Measurements from ENCODE around the gene INHBB. TPM values are rescaled to one million over a fixed set of nuclear protein-coding genes. Genes with fewer than 3 reads are reported as not detected.

The INHBB gene
- total and polyA plus RNA-seq, 12 donors, result 0.89 to 9.2 (median 3.5) TPM

DNA sequence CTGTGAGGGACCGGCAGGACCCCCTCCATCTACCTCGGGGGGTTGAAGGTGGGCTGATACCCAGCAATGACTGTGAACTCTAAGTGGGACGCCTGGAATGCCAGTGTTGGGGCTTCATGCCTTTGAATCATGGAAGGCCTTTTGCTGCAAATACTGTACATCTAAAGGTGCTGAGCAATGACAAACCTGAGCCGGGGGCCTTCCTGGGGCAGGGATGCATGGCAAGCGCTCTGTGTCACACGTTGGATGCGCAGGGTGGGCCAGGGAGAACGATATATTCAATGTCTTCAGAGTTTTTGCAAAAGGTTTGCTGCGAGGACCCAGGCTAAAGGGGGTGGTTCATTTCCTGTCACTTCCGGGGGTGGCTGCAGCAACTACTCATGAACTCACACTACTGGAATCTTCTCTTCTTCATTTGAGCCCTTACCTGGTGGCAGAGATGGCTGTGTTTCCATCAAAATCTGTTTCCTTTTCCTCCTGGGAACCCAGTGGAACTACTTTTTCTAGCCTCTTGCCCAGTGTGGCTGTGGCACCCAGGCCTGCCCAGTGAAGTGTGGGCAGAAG lies 24.1 kb upstream of the INHBB start:
- Histone ChIP-seq H3K4me3 (no peak overlapping the region), H3K4me1 (peaks cover 19 to 37% (median 28%) of the 10 kb centered on the region in 9 donors), H3K27me3 (peaks cover 0 to 23% (median 0%) of the 10 kb centered on the region in 7 donors), H3K36me3 (no peaks in the 10 kb centered on the region), H3K9me3 (no peaks in the 10 kb centered on the region), H3K27ac (no peak overlapping the region)
- ATAC-seq (no peak), DNase-seq (no peak)
- TF ChIP-seq, protein P1, sequence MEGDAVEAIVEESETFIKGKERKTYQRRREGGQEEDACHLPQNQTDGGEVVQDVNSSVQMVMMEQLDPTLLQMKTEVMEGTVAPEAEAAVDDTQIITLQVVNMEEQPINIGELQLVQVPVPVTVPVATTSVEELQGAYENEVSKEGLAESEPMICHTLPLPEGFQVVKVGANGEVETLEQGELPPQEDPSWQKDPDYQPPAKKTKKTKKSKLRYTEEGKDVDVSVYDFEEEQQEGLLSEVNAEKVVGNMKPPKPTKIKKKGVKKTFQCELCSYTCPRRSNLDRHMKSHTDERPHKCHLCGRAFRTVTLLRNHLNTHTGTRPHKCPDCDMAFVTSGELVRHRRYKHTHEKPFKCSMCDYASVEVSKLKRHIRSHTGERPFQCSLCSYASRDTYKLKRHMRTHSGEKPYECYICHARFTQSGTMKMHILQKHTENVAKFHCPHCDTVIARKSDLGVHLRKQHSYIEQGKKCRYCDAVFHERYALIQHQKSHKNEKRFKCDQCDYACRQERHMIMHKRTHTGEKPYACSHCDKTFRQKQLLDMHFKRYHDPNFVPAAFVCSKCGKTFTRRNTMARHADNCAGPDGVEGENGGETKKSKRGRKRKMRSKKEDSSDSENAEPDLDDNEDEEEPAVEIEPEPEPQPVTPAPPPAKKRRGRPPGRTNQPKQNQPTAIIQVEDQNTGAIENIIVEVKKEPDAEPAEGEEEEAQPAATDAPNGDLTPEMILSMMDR (IDR thresholded peaks at IDR 0.05), result no peak
- intact Hi-C loops (cut with DNase I), result no loop called here
- WGBS, 2 donors, result 90 to 92% methylated on average over 10 of the region's 10 CpGs

DNA sequence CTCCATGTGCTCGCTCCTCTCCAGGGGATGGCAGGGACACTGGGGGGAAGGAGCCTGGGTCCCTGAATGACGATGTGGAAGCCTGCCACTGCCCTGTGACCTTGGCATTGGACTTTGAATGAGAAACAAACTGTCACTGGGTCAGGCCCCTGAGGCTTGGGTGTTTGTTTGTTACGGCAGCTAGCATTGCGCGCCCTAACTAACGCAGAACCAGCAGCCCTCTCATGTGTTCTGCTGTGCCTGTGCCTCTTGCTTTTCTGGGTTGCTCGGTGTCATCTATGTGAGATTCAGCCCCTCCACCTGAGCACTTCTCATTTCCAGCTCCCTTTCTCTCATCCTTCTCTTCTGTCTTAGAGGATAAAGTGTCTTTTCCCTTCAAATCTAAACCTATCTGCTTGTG lies 23.6 kb upstream of the INHBB start:
- WGBS, 2 donors, result 96 to 97% methylated on average over 7 of the region's 7 CpGs
- intact Hi-C loops (cut with DNase I), result no loop called here
- Histone ChIP-seq H3K36me3 (no peaks in the 10 kb centered on the region), H3K9me3 (no peaks in the 10 kb centered on the region), H3K4me1 (peaks cover 19 to 37% (median 28%) of the 10 kb centered on the region in 9 donors), H3K4me3 (no peak overlapping the region), H3K27ac (no peak overlapping the region), H3K27me3 (peaks cover 0 to 23% (median 0%) of the 10 kb centered on the region in 7 donors)
- TF ChIP-seq, protein P1 (IDR thresholded peaks at IDR 0.05), result no peak
- no peak for DNase-seq
- no peak for ATAC-seq

DNA sequence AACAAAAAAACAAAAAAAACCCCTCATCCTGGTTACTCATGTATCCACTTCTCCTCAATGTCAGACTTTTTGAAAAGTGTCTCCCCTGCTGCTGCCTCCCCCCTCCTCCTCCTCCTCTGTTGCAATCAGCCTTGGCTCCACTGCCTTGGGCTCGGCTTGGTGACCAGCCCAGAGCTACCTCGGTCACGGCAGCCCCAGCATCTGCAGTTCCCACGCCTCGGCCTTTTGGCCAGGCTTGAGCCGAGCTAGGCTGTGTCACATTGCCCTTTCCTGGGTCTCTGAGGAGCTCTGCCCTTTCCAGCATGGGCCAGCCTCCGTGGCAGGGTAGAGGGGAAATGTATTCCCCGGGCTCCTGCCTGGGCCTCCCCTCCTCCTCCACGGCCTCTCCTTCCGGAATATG lies 22.7 kb upstream of the INHBB start:
- DNase-seq, result peak; percentile 45 to 77
- Histone ChIP-seq H3K4me3 (no peak overlapping the region), H3K36me3 (no peaks in the 10 kb centered on the region), H3K27ac (peak overlapping the region in 1 of 10 donors; percentile 36), H3K4me1 (peaks cover 19 to 37% (median 28%) of the 10 kb centered on the region in 9 donors), H3K9me3 (no peaks in the 10 kb centered on the region), H3K27me3 (peaks cover 0 to 23% (median 0%) of the 10 kb centered on the region in 7 donors)
- intact Hi-C loops (cut with DNase I), result no loop called here
- TF ChIP-seq, protein P1 (IDR thresholded peaks at IDR 0.05), result no peak
- peak; percentile 65 to 93 (median 84) for ATAC-seq
- 38 to 41% methylated on average over 10 of the region's 10 CpGs for WGBS, 2 donors

DNA sequence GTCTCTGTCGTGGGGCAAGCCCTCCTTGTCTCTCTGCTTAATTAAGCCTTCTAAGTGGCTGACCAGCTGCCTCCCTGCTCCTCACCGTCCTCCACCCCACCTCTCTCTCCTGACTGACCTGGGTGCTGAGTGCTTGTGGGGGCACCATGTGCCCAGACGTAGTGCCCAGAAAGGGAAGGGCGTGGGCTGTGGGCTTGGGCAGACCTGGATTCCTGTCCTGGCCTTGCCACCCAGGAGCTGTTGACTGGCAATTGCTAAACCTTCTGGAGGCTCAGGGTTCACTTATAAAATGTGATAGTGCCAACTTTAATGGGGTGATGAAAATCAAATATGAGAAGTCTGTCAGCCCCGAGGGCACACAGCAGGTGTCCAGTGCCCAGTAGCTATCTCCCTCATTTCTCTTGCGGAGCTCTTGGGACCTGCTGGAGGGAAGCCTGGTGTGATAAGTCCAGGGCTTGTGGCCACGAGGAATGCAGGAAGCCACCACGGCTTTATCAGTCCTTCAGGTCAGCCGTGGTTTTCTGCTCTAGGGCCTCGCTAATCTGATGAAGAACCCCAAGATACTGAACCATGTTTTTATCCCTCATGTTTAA lies 22.0 kb upstream of the INHBB start:
- H3K4me1 ChIP-seq, result peaks cover 14 to 32% (median 24%) of the 10 kb centered on the region in 9 donors
- TF ChIP-seq, protein P1 (IDR thresholded peaks at IDR 0.05), result no peak
- intact Hi-C loops (cut with DNase I), result no loop called here
- WGBS, 2 donors, result 46 to 53% methylated on average over 10 of the region's 10 CpGs
- H3K9me3 ChIP-seq, result no peaks in the 10 kb centered on the region
- peak overlapping the region in 1 of 10 donors; percentile 36 for H3K27ac ChIP-seq
- DNase-seq (no peak), ATAC-seq (peak in 2 of 8 donors; percentile 4 to 11)
- peaks cover 0 to 23% (median 0%) of the 10 kb centered on the region in 7 donors for H3K27me3 ChIP-seq
- H3K4me3 ChIP-seq, result no peak overlapping the region
- H3K36me3 ChIP-seq, result no peaks in the 10 kb centered on the region

All from heart right ventricle (tissue), 16 donors.